GM12878 (cell line): Measurements from ENCODE around the gene SPRN. TPM values are rescaled to one million over a fixed set of nuclear protein-coding genes. Genes with fewer than 3 reads are reported as not detected.
A peak's percentile ranks its signal among the peaks of the same experiment; 100 is the strongest.

Experiments
- ATAC-seq: fragments of 200-7000 bp; cut with Tn5 transposase; 3 replicates; pipeline ENCODE4 v1.9.1; 2020; ENCODE audit warnings: mild to moderate bottlenecking, moderate library complexity
- BruUV-seq: library from RNA; stranded (reverse); fragments of 400-500 nt; replicated peaks from 2 replicates; lab custom pipeline; 2021; lab: Mats Ljungman, UMichigan
- CTCF ChIA-PET: fragments of 300-600 bp; sonication (Branson Sonifier 250); formaldehyde crosslinking; extraction: SDS; loops from one replicate; lab custom pipeline; 2021; ENCODE audit warnings: inconsistent platforms; lab: Yijun Ruan, JAX
- POLR2A ChIA-PET: fragments of 350-600 bp; formaldehyde crosslinking; extraction: SDS; loops from one replicate; lab custom pipeline; 2021; ENCODE audit warnings: inconsistent platforms; lab: Charles Lee
- RAD21 ChIA-PET: fragments of 300-600 bp; sonication (Branson Sonifier 250); formaldehyde crosslinking; loops from one replicate; lab custom pipeline; 2023; ENCODE audit warnings: antibody characterized with exemption; ENCODE audit not compliant: unreplicated experiment; lab: Charles Lee
- SMC1A ChIA-PET: fragments of 300-600 bp; sonication (Branson Sonifier 250); formaldehyde crosslinking; loops from one replicate; lab custom pipeline; 2023; ENCODE audit not compliant: unreplicated experiment, uncharacterized antibody; lab: Charles Lee
- DNase-seq: peaks from one replicate; pipeline ENCODE4 v3.0.0-alpha.2; 2011; ENCODE audit warnings: low read depth, low spot score
- FAIRE-seq: peaks from 3 replicates; lab custom pipeline; 2011; peaks lifted over from hg19 to GRCh38; lab: Jason Lieb, UNC
- H2AFZ ChIP-seq: 2 replicates; pipeline ENCODE4 v1.6.0; 2011; ENCODE audit warnings: low read depth, low read length, control low read depth; ENCODE audit not compliant: control insufficient read depth
- H3K27ac ChIP-seq: 2 replicates; pipeline ENCODE4 v1.5.1; 2011; ENCODE audit warnings: control low read depth; ENCODE audit not compliant: control insufficient read depth, insufficient read depth
- H3K27me3 ChIP-seq, 2 experiments: replicated peaks in 1 of 2; 2 replicates each; pipeline versions ENCODE4 v1.6.0 to v1.6.1; 2011; ENCODE audit warnings: low read length in 1 of 2; ENCODE audit not compliant: control insufficient read depth in 2 of 2, insufficient read depth in 2 of 2
- H3K36me3 ChIP-seq, 2 experiments: 2 replicates each; pipeline ENCODE4 v1.5.1; 2011; ENCODE audit warnings: low read length in 1 of 2; ENCODE audit not compliant: control insufficient read depth in 2 of 2, insufficient read depth in 2 of 2
- H3K4me1 ChIP-seq: 2 replicates; pipeline ENCODE4 v1.6.1; 2011; ENCODE audit warnings: mild to moderate bottlenecking, low read length, moderate library complexity, mixed read lengths; ENCODE audit not compliant: control insufficient read depth, insufficient read depth
- H3K4me2 ChIP-seq: 2 replicates; pipeline ENCODE4 v1.6.0; 2011; ENCODE audit warnings: control low read depth; ENCODE audit not compliant: control insufficient read depth, insufficient read depth
- H3K4me3 ChIP-seq: fragments of 200-600 bp; sonication (generic); 2 replicates; pipeline ENCODE4 v1.5.1; 2016
- H3K79me2 ChIP-seq: 2 replicates; pipeline ENCODE4 v1.6.0; 2011; ENCODE audit warnings: low read length; ENCODE audit not compliant: control insufficient read depth, insufficient read depth
- H3K9ac ChIP-seq: 2 replicates; pipeline ENCODE4 v1.8.0; 2011; ENCODE audit warnings: low read length, control low read depth, mixed read lengths; ENCODE audit not compliant: control insufficient read depth, insufficient read depth
- H3K9me3 ChIP-seq: replicated peaks from 3 replicates; pipeline ENCODE4 v1.5.1; 2011; ENCODE audit warnings: mild to moderate bottlenecking, low read length; ENCODE audit not compliant: control insufficient read depth, insufficient read depth
- H4K20me1 ChIP-seq: 2 replicates; pipeline ENCODE4 v1.6.0; 2011; ENCODE audit not compliant: control insufficient read depth, insufficient read depth
- CEBPB ChIP-seq, 2 experiments: fragments of 150-350 bp in 1 of 2; IDR thresholded peaks; 2 replicates each; pipeline ENCODE4 v1.6.1; 2012 to 2014; ENCODE audit warnings: low read depth in 2 of 2, low read length in 2 of 2, borderline replicate concordance in 1 of 2, inconsistent platforms in 1 of 2
- CUX1 ChIP-seq: IDR thresholded peaks from 2 replicates; pipeline ENCODE4 v1.6.1; 2012; ENCODE audit warnings: improper control_type of control experiment, low read depth, low read length; ENCODE audit not compliant: insufficient replicate concordance
- HDAC2 ChIP-seq: fragments of 200-600 bp; sonication (generic); IDR thresholded peaks from 2 replicates; pipeline ENCODE4 v1.6.1; 2017
- HDGF ChIP-seq: fragments of 450-650 bp; IDR thresholded peaks from 2 replicates; pipeline ENCODE4 v1.6.1; 2016; ENCODE audit warnings: antibody characterized with exemption
- IKZF2 ChIP-seq, 2 experiments: fragments of 450-650 bp; IDR thresholded peaks; 2 replicates each; pipeline ENCODE4 v1.6.1; 2017; ENCODE audit warnings: mild to moderate bottlenecking in 2 of 2, moderate library complexity in 2 of 2
- JUNB ChIP-seq: IDR thresholded peaks from 2 replicates; pipeline ENCODE4 v1.6.1; 2016; ENCODE audit warnings: antibody characterized with exemption, mild to moderate bottlenecking
- PKNOX1 ChIP-seq: fragments of 450-650 bp; IDR thresholded peaks from 2 replicates; pipeline ENCODE4 v1.6.1; 2016; ENCODE audit warnings: mild to moderate bottlenecking
- POLR2A ChIP-seq: IDR thresholded peaks from 2 replicates; pipeline ENCODE4 v1.6.1; 2011; ENCODE audit warnings: low read depth, mild to moderate bottlenecking, low read length
- PRDM15 ChIP-seq: fragments of 450-650 bp; formaldehyde crosslinking; IDR thresholded peaks from 2 replicates; pipeline ENCODE4 v1.4.0; 2020; ENCODE audit warnings: mild to moderate bottlenecking, moderate library complexity
- RCOR1 ChIP-seq: conservative IDR thresholded peaks from 2 replicates; pipeline ENCODE4 v1.6.1; 2012; ENCODE audit warnings: low read depth, low read length, improper control_type of control experiment
- RELA ChIP-seq: fragments of 450-650 bp; IDR thresholded peaks from 2 replicates; pipeline ENCODE4 v1.8.0; 2014; ENCODE audit warnings: borderline replicate concordance; ENCODE audit not compliant: partially characterized antibody
- SREBF1 ChIP-seq: IDR thresholded peaks from 2 replicates; pipeline ENCODE4 v1.6.1; 2012; ENCODE audit warnings: mild to moderate bottlenecking, low read length
- TCF3 ChIP-seq: IDR thresholded peaks from 2 replicates; pipeline ENCODE4 v1.6.1; 2012; ENCODE audit warnings: low read depth, mild to moderate bottlenecking, low read length, borderline replicate concordance; ENCODE audit not compliant: insufficient read depth
- WGBS: methylation state at CpG from one replicate; pipeline ENCODE4 v1.1.6; 2016; ENCODE audit warnings: low lambda C conversion rate; ENCODE audit not compliant: insufficient replicate concordance, insufficient coverage; ENCODE audit errors: missing lambda C conversion rate; 5-methylcytosine and 5-hydroxymethylcytosine counted together
- in situ Hi-C: fragments of 300-500 bp; cut with MboI; formaldehyde crosslinking; loops from 9 replicates; pipeline ENCODE4 v1.14.3; 2018; ENCODE audit warnings: mixed read lengths
- intact Hi-C: fragments of 100-400 bp; cut with micrococcal nuclease; formaldehyde crosslinking; loops from one replicate; pipeline ENCODE4 v1.14.2; 2022; ENCODE audit not compliant: unreplicated experiment
- polyA plus RNA-seq, 11 experiments: library from polyadenylated mRNA; depleted of rRNA in 4 of 11; unstranded in 6 of 11; stranded (reverse) in 5 of 11; fragments of >200 nt; fragmentation: Nextera tagmentation in 4 of 11; fragmentation: Illumina TruSeq in 1 of 11; extraction: Ambion mirVana in 4 of 11; extraction: Trizol in 1 of 11; gene quantifications; 1 replicate in 1 of 11; 2 replicates in 10 of 11; pipeline versions ENCODE4 v1.2.1 to v1.2.3, GENCODE V29; 2011 to 2016; ENCODE audit warnings: inconsistent platforms in 2 of 11, missing spikeins in 2 of 11, low read depth in 1 of 11
- total RNA-seq, 4 experiments: library from RNA; depleted of rRNA in 3 of 4; stranded (reverse); fragments of >200 nt in 3 of 4; fragmentation: Illumina TruSeq in 1 of 4; extraction: Trizol in 1 of 4; gene quantifications; 2 replicates each; pipeline versions ENCODE4 v1.2.1 to v1.2.3, GENCODE V29; 2013 to 2021

The SPRN gene
- total and polyA plus RNA-seq, 10 of the 15 experiments (the other 5 are each of a cell fraction or from before 2014, with no cell fraction given): 0.03 to 0.96 (median 0.46) TPM; not detected in 6

- Histone ChIP-seq H4K20me1 (no peaks in the 10 kb centered on the region), H3K36me3 (no peaks in the 10 kb centered on the region), H3K4me1 (peaks cover 9% of the 10 kb centered on the region), H2AFZ (peak overlapping the region; percentile 80), H3K4me3 (peak overlapping the region; percentile 85), H3K9me3 (no peaks in the 10 kb centered on the region), H3K27ac (peak overlapping the region; percentile 48; the same call in 1 of the 2 replicates), H3K79me2 (peaks cover 3% of the 10 kb centered on the region; the same call in 1 of the 2 replicates), H3K9ac (peak overlapping the region; percentile 70), H3K27me3 (no peaks in the 10 kb centered on the region), H3K4me2 (peak overlapping the region; percentile 68)
- intact Hi-C loops (no loop called here), in situ Hi-C loops (no loop called here)
- no TSS peak for BruUV-seq
- DNase-seq (no peak), ATAC-seq (no peak), FAIRE-seq (no peak)
- 76% methylated on average over 31 of the region's 36 CpGs for WGBS
- ChIA-PET CTCF (interaction anchor here (1.3 kb wide), 1 partner anchor 12 kb away, joined by 3 read pairs; no protein-coding TSS in a partner anchor), SMC1A (interaction anchor here (1.5 kb wide), 1 partner anchor 50 kb away, joined by 5 read pairs; no protein-coding TSS in a partner anchor), POLR2A (interaction anchor here (1.7 kb wide), 1 partner anchor 11 kb away, joined by 4 read pairs; no protein-coding TSS in a partner anchor), RAD21 (interaction anchor here (2.2 to 3.8 kb wide), 2 partner anchors 8 to 10 kb away, joined by 7 to 13 read pairs; no protein-coding TSS in a partner anchor)
- TF ChIP-seq RELA: no peak
- no peak for TF ChIP-seq HDAC2
- no peak for TF ChIP-seq CUX1
- TF ChIP-seq RCOR1: no peak
- no peak for TF ChIP-seq CEBPB (IDR thresholded peaks at IDR 0.05; ENCODE audit: borderline replicate concordance in 1 of 2, low read depth in 2 of 2, low read length in 2 of 2)
- TF ChIP-seq IKZF2 (IDR thresholded peaks at IDR 0.05): no peak
- no peak for TF ChIP-seq PRDM15 (CRISPR knock-in tag)
- no peak for TF ChIP-seq PKNOX1
- no peak for TF ChIP-seq SREBF1
- TF ChIP-seq POLR2A: peak; percentile 13
- no peak for TF ChIP-seq TCF3
- TF ChIP-seq JUNB: no peak
- 0 out of 2 replicates have a peak, but pooled peaks have one; percentile 17 for TF ChIP-seq HDGF
Observed at GRCh38 chr10:133379801-133380666, 44.4 kb downstream of the SPRN start.
